NB4 (cell line): ENCODE data around the gene ESR2.

Experiments
- DNase-seq: peaks from one replicate; pipeline ENCODE4 v3.0.0; 2010; ENCODE audit warnings: low read depth
- H3K4me3 ChIP-seq: one replicate; pipeline ENCODE4 v1.5.1; 2011; ENCODE audit warnings: mild to moderate bottlenecking, low read depth, low read length, moderate library complexity
- CTCF ChIP-seq: IDR thresholded peaks from one replicate; pipeline ENCODE4 v1.5.1; 2012; ENCODE audit warnings: low read depth, low read length
- MYC ChIP-seq: IDR thresholded peaks from 2 replicates; pipeline ENCODE4 v1.6.1; 2011; ENCODE audit warnings: low read depth, low read length
- POLR2A ChIP-seq: IDR thresholded peaks from 2 replicates; pipeline ENCODE4 v1.6.1; 2011; ENCODE audit warnings: mild to moderate bottlenecking; ENCODE audit not compliant: insufficient read length; ENCODE audit errors: extremely low read depth
- TF ChIP-seq, protein P1 (sequence below): IDR thresholded peaks from 2 replicates; pipeline ENCODE4 v1.6.1; 2011; ENCODE audit warnings: low read depth, low read length

ESR2 gene

DNA sequence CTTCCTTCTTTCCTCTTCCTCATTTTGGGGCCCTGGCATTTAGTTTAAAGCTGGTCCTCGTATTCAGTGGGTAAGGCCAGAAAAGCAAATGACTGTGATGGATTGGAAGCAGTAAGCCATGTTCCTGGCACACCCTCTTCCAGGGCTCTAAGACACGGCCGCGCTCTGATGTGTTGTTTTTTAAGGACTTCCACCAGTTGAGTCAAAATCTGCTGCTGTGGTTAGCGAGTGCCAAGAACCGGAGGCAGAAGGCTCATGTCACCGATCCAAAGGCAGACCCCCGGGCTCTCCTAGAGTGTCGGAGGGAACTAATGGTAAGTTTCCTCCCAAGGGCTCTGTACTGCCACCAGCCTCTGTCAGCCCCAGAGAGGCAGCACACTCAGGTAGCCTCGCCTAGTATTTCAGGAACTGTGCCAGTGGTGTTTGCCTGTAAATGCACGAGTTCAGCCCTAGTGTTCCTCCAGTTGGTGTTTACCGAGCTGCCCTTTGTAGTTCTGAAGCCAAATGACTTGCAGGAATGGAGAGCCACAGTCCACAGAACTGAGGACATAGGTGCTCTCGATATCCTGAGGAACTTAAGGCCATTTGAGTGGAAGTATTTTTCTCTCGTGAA, 72.7 kb downstream of the ESR2 start:
- TF ChIP-seq, protein P1, sequence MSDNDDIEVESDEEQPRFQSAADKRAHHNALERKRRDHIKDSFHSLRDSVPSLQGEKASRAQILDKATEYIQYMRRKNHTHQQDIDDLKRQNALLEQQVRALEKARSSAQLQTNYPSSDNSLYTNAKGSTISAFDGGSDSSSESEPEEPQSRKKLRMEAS = no peak
- TF ChIP-seq POLR2A = no peak
- TF ChIP-seq MYC = no peak
- no peak for TF ChIP-seq CTCF

DNA sequence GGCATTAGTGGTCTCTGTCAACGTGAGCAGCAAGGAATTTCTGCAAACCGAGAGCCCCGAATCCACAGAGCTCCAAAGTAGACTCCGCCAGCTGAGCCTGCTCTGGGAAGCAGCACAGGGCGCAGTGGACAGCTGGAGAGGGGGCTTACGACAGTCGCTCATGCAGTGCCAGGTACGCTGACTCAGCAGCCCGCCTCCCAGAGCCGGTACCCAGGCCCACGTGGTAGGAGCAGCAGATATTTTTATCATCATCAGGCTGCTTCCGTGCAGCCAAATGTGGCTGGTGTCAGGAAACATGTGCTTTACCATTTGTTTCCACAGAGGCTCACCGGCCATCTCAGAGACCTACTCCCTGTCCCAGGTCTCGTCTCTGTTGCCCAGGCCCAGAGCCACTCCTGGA, 73.7 kb downstream of the ESR2 start:
- TF ChIP-seq, protein P1 = no peak
- TF ChIP-seq MYC (no peak), CTCF (no peak)
- DNase-seq = no peak
- no peak overlapping the region for H3K4me3 ChIP-seq

More for the DNA sequence above, 72.7 kb downstream of the ESR2 start:
- DNase-seq = no peak
- no peak overlapping the region for H3K4me3 ChIP-seq

DNA sequence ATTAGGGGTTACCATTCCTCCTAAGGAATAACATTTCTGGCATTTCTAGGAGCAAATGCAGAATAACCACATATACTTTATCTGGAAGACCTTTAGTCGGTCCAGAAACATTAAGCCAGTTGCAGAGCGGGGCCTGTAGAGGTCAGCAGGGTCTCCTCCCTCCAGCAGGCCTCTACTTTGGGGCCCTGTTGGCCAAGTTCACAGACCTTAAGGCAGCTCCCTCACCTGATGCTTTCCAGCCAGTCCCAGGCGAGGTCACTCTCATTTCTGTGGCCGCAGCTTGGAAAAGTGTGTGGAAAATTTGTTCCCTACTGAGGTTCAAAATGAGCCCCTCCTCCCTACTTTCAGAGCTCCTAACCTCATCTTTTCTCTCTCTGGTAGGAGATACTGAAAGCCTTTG, 74.1 kb downstream of the ESR2 start:
- no peak for DNase-seq
- H3K4me3 ChIP-seq = no peak overlapping the region
- TF ChIP-seq MYC = no peak
- TF ChIP-seq, protein P1 = no peak
- no peak for TF ChIP-seq CTCF
- no peak for TF ChIP-seq POLR2A

DNA sequence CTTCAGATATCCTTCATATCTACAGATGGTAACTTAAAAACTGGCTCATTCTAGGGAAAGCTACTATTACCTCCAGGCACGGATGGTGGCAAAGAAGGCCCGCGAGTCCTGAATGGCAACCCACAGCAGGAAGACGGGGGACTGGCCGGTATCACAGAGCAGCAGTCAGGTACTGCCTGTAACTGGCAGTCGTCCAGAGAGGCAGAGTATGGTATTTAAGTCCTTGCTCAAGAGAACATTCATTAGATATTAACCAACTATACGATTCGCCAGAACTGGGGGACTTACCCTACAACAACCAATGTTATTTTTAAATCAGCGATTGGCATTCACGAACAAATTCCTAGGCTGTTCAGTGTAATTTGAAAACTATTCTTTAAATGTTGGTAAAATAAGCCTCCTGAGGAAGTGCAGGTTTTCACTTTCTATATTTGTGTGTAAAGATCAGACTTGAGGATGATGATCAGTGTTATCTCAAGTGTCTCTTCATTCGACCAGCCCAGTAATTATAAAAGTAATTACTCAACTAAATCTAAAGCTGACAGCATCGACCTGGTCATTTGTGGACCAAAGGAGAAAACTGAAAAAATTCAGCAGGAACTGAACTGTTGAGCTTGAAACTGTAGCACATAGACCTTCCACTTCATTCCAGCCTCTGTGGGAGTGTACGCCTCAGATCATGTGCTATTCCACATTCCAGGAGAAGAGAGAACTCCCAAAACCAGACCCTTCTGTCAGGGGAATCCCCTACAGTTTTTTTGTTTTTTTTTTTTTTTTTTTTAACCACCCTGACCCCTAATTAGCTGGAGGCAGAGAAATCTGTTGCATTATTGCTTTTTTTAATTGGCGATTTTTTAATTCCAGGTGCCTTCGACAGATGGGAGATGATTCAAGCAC, 75.6 kb downstream of the ESR2 start:
- no peak for DNase-seq
- TF ChIP-seq POLR2A = no peak
- TF ChIP-seq, protein P1 = no peak
- no peak for TF ChIP-seq CTCF
- no peak for TF ChIP-seq MYC
- no peak overlapping the region for H3K4me3 ChIP-seq

DNA sequence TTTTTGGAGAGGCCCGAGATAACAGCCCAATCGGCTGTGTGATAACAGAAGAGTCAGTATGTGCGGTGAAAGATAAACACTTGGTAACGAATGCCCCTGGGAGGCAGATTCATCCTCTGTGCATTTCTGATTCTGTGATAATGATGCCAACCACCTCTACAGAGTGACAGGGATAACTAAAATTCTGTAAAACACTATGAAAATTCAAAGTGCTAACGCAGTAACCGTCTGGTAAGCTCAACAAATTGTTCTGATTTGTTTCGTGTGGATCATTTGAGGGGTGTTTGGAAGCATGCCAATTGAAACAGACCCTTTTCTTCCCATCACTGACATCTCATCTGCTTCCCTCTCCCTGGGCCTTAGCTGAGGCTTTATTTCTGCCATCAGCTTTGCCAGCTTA, 76.3 kb downstream of the ESR2 start:
- DNase-seq = no peak
- H3K4me3 ChIP-seq = no peak overlapping the region
- TF ChIP-seq CTCF = no peak
